Testis (tissue), 3 donors: Measurements from ENCODE around the gene TIAM1. TPM values are rescaled to one million over a fixed set of nuclear protein-coding genes. Genes with fewer than 3 reads are reported as not detected.

Experiments used
- DNase-seq: peaks from one replicate; pipeline ENCODE4 v3.0.0-alpha.2; 2019
- H3K27ac ChIP-seq, 2 donors: fragments of 200-600 bp; sonication (generic); one replicate each; pipeline ENCODE4 v1.5.1; 2019
- H3K27me3 ChIP-seq: fragments of 200-600 bp; sonication (generic); one replicate; pipeline ENCODE4 v1.5.1; 2019
- H3K36me3 ChIP-seq: fragments of 200-600 bp; sonication (generic); one replicate; pipeline ENCODE4 v1.5.1; 2017; ENCODE audit warnings: low read depth; ENCODE audit errors: missing control alignments
- H3K4me1 ChIP-seq: fragments of 200-600 bp; sonication (generic); one replicate; pipeline ENCODE4 v1.5.1; 2019
- H3K4me3 ChIP-seq, 2 donors: fragments of 200-600 bp; sonication (generic); one replicate each; pipeline ENCODE4 v1.5.1; 2017 to 2019
- H3K9me3 ChIP-seq: fragments of 200-600 bp; sonication (generic); one replicate; pipeline ENCODE4 v1.5.1; 2017
- POLR2A ChIP-seq: fragments of 450-650 bp; IDR thresholded peaks from one replicate; pipeline ENCODE4 v1.6.1; 2017; ENCODE audit warnings: antibody characterized with exemption, mild to moderate bottlenecking, moderate library complexity
- WGBS, 2 donors: methylation state at CpG; one replicate each; pipeline ENCODE4 v1.1.5; 2018; 5-methylcytosine and 5-hydroxymethylcytosine counted together
- intact Hi-C: fragments of 100-400 bp; cut with DNase I; formaldehyde crosslinking; loops from one replicate; pipeline ENCODE4 v1.15.1; 2023; ENCODE audit warnings: low total_unique reads
- polyA plus RNA-seq: library from polyadenylated mRNA; stranded (reverse); fragments of 350-450 nt; fragmentation: Illumina TruSeq; extraction: RNeasy Lipid Tissue Mini Kit (QIAGEN cat#74804); gene quantifications from one replicate; pipeline ENCODE4 v1.2.3, GENCODE V29; 2014; ENCODE audit warnings: low read depth, low replicate concordance; ENCODE audit not compliant: insufficient read depth
- total RNA-seq, 2 donors: library from RNA; depleted of rRNA; stranded (reverse); fragments of >200 nt; gene quantifications; one replicate each; pipeline ENCODE4 v1.2.3, GENCODE V29; 2016
- TF ChIP-seq, protein P1 (sequence below), 3 experiments: fragments of 450-650 bp in 2 of 3; fragments of 200-600 bp in 1 of 3; sonication (generic) in 1 of 3; IDR thresholded peaks; one replicate each; pipeline ENCODE4 v1.5.1; 2016 to 2019; ENCODE audit warnings: antibody characterized with exemption in 3 of 3, mild to moderate bottlenecking in 2 of 3, moderate library complexity in 1 of 3

Gene TIAM1
- total and polyA plus RNA-seq, 3 donors from 2014 or later = 21.3 to 51.6 (median 34.6) TPM

DNA sequence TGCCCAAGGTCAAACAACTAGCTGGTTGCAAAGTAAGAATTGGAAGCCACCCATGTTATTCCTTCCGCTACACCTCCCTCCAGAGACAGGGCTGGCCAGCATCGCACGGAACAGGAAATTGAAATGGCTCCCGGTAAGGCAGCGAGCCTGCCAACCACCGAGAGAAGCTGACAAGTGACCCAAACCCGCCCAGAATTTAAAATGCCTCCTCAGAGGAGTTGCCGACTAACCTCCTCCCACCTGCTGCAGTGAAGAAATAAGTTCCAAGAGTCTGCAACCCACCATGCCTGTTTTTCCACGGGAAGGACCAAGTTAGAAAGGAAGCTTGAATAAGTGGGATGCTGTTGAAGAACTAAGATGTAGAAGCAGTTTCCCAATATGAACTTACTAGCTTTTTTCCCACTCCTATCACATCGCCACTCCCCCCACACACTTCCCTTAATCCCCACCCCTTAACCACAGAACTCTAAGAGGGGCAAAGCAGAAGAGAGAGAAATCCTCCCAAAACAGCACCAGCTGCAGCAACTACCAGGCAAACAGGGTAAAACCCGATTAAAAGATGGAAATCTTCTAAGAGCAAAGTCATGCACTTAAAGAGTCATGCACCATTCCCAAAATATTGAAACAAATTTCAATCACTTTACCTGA, 78.6 kb downstream of the TIAM1 start:
- Histone ChIP-seq H3K4me1 (peaks cover 15% of the 10 kb centered on the region), H3K4me3 (no peak overlapping the region), H3K27me3 (no peaks in the 10 kb centered on the region), H3K36me3 (no peaks in the 10 kb centered on the region), H3K27ac (no peak overlapping the region), H3K9me3 (no peaks in the 10 kb centered on the region)
- DNase-seq = peak; percentile 24
- intact Hi-C loops = no loop called here
- TF ChIP-seq POLR2A = no peak
- TF ChIP-seq, protein P1, sequence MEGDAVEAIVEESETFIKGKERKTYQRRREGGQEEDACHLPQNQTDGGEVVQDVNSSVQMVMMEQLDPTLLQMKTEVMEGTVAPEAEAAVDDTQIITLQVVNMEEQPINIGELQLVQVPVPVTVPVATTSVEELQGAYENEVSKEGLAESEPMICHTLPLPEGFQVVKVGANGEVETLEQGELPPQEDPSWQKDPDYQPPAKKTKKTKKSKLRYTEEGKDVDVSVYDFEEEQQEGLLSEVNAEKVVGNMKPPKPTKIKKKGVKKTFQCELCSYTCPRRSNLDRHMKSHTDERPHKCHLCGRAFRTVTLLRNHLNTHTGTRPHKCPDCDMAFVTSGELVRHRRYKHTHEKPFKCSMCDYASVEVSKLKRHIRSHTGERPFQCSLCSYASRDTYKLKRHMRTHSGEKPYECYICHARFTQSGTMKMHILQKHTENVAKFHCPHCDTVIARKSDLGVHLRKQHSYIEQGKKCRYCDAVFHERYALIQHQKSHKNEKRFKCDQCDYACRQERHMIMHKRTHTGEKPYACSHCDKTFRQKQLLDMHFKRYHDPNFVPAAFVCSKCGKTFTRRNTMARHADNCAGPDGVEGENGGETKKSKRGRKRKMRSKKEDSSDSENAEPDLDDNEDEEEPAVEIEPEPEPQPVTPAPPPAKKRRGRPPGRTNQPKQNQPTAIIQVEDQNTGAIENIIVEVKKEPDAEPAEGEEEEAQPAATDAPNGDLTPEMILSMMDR (IDR thresholded peaks at IDR 0.05) = no peak
- WGBS, 2 donors = 44 to 53% methylated on average over 11 of the region's 11 CpGs

DNA sequence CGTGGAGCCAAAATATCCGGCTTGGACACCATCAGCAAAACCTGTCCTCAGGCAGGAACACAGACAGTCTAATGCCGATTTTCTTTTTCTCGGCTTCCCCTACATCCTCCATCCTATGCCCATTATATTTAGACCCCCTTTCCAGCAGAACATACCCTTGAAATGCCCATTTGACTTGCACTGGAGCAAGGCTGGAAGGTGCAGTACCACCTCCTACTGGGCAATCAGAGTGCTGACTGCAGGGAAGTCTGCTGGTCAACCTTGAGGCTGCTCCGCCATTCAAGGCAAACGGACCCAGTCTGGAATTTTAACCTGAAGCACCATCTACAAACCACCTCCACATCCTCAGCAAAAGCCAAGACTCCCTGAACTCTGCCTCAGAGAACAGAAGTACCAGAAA, 79.5 kb downstream of the TIAM1 start:
- Histone ChIP-seq H3K4me1 (peaks cover 15% of the 10 kb centered on the region), H3K36me3 (no peaks in the 10 kb centered on the region), H3K9me3 (no peaks in the 10 kb centered on the region), H3K4me3 (no peak overlapping the region), H3K27me3 (no peaks in the 10 kb centered on the region), H3K27ac (no peak overlapping the region)
- intact Hi-C loops = no loop called here
- DNase-seq = no peak
- WGBS, 2 donors = 94 to 95% methylated on average over 6 of the region's 6 CpGs
- TF ChIP-seq POLR2A = no peak
- TF ChIP-seq, protein P1 (IDR thresholded peaks at IDR 0.05) = peak in 1 of 3 experiments; percentile 2

DNA sequence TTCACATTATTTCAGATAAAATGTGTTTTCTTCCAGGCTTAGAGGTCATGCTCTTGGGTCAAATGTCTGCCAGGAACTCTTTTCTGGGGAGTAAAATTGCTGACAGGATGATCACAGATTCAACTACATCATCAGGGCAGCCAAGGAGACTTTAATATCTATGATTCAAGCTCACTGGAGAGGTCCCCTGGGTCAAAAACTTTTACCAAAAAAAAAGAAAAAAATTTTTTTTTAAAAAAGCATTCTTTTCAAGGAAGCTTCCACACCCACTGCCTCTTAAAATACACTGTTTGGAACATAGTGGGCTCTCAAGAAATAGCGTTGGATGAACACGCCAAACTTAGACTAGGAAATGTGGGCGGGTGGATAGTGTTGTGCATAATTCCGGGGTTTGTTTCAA, 81.3 kb downstream of the TIAM1 start:
- 68 to 69% methylated on average over 4 of the region's 4 CpGs for WGBS, 2 donors
- no peak for DNase-seq
- intact Hi-C loops = no loop called here
- Histone ChIP-seq H3K4me1 (peaks cover 5% of the 10 kb centered on the region), H3K27me3 (no peaks in the 10 kb centered on the region), H3K36me3 (no peaks in the 10 kb centered on the region), H3K9me3 (no peaks in the 10 kb centered on the region), H3K27ac (no peak overlapping the region), H3K4me3 (no peak overlapping the region)
- no peak for TF ChIP-seq POLR2A
- TF ChIP-seq, protein P1 (IDR thresholded peaks at IDR 0.05) = no peak

DNA sequence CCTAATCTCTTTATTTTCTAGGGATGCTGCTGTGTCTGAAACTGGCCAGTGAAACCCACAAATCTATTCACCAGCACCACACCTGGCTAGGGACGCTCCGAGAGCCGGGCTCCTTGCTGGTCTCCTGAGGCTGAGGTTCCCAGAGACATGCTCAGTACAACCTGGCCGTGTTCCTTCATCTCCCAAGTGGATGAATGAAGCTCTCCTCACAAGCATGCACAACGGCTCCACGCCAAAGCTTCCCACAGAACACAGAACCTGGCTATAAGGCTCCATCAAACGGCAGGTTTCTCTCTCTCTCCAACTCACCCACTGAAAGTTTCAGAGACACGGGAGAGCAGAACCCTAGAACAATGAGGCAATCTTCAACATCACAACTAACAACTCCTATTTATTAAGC, 82.3 kb downstream of the TIAM1 start:
- H3K27me3 ChIP-seq = no peaks in the 10 kb centered on the region
- H3K4me1 ChIP-seq = peaks cover 5% of the 10 kb centered on the region
- 77 to 80% methylated on average over 8 of the region's 8 CpGs for WGBS, 2 donors
- H3K4me3 ChIP-seq = no peak overlapping the region
- TF ChIP-seq POLR2A = no peak
- TF ChIP-seq, protein P1 (IDR thresholded peaks at IDR 0.05) = no peak
- H3K36me3 ChIP-seq = no peaks in the 10 kb centered on the region
- H3K27ac ChIP-seq = no peak overlapping the region
- intact Hi-C loops = no loop called here
- H3K9me3 ChIP-seq = no peaks in the 10 kb centered on the region
- no peak for DNase-seq

DNA sequence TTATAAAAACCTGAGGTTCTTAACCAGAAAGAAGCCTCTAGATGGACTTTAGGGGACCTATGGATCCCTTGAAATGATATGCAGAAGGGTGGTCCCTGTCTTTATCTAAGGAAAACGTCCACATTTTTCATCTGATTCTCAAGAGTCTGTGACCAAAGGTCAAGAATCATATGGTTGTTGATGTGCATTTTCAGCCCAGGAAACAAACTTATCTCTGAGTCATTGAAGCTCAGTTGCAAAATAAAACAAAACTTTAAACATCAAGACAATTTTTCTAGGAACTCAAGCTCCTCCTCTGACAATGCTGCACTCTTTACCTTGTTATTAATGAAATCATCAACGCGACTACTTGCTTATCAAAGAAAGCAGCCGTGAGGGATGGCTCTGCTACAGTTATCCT, 83.3 kb downstream of the TIAM1 start:
- 47 to 63% methylated on average over 4 of the region's 4 CpGs for WGBS, 2 donors

More for the DNA sequence above, 83.3 kb downstream of the TIAM1 start:
- no peaks in the 10 kb centered on the region for H3K36me3 ChIP-seq
- H3K4me1 ChIP-seq = peaks cover 2% of the 10 kb centered on the region
- no peaks in the 10 kb centered on the region for H3K9me3 ChIP-seq
- no peak overlapping the region for H3K4me3 ChIP-seq
- intact Hi-C loops = no loop called here
- H3K27me3 ChIP-seq = no peaks in the 10 kb centered on the region
- no peak overlapping the region for H3K27ac ChIP-seq
- TF ChIP-seq, protein P1 (IDR thresholded peaks at IDR 0.05) = no peak
- no peak for TF ChIP-seq POLR2A
- no peak for DNase-seq
